Hematopoietic multipotent progenitor cell treated with erythropoietin and hydrocortisone succinate and interleukin-3 and kit ligand, for 4 days (in vitro differentiated cells): ENCODE measurements around the gene CX3CL1.
"Not testable (repeated sequence)": the region's sequence is repeated elsewhere in the genome, so short reads cannot be mapped to it uniquely, and the experiment has no call there.

Source experiments
- DNase-seq: peaks from one replicate; pipeline ENCODE4 v3.0.0-alpha.2; 2015

Gene CX3CL1

DNA sequence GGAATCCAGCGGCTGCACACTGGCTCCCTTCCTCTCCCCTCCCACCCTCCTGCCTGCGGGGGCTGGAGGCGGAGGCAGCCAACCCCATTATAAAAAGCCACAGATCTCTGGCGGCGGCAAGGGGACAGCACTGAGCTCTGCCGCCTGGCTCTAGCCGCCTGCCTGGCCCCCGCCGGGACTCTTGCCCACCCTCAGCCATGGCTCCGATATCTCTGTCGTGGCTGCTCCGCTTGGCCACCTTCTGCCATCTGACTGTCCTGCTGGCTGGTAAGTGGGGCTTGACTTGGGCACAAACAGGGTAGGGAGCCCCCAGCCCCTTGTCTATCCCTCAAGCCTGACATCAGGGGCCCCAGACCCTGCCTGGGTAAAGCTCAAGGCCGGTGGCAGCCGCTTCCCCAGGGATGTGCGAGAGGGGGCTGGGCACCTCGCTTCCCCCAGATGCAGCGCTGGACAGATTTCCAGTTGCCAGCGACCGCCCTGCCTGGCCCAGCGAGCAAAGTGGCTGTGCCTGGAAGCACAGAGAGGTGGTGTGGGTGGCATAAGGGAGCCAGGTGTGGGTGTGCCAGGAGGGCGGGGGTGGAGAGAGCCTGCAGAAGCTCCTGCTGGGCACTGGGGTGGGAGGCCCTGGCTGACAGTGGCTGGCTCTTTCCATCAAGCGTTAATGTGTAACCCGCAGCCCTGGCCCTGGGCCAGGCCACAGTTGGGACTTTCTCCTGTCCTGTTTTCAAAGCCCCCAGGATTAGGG lies at the start of gene CX3CL1:
CX3CL1 (plus strand) TSS at position 119 of the 745 bp plus-strand sequence; CDS start at position 198, 79 bp downstream.
- no peak for DNase-seq

DNA sequence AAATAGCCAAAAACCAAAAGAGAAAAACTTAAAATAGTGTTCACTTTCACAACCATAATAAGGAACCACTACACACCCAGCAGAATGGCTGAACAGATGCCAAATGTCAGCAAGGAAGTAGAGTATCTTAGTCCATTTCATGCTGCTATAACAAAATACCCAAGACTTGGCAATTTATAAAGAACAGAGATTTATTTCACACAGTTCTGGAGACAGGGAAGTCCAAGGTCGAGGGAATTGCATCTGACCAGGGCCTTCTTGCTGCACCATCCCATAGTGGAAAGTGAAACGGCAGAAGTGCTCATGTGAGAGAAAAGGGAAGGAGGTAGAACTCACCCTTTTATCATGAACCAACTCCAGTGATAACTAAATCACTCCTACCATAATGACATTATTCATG lies 47.5 kb upstream of the CX3CL1 start:
- no peak for DNase-seq

DNA sequence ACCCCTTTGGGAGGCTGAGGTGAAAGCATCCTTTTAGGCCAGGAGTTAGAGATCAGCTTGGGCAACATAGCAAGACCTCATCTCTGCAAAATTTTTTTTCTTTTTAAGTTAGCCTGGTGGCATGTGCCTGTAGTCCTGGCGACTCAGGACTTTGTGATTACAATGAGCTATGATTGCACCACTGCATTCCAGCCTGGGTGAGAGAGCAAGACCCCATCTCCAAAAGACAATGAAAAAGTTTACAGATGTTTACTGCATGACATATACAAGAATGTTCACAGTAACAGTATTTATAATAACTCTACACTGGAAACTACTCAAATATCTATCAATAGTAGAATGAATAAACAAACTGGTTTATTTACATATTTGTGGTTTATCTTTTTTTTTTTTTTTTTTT lies 46.8 kb upstream of the CX3CL1 start:
- no peak for DNase-seq

DNA sequence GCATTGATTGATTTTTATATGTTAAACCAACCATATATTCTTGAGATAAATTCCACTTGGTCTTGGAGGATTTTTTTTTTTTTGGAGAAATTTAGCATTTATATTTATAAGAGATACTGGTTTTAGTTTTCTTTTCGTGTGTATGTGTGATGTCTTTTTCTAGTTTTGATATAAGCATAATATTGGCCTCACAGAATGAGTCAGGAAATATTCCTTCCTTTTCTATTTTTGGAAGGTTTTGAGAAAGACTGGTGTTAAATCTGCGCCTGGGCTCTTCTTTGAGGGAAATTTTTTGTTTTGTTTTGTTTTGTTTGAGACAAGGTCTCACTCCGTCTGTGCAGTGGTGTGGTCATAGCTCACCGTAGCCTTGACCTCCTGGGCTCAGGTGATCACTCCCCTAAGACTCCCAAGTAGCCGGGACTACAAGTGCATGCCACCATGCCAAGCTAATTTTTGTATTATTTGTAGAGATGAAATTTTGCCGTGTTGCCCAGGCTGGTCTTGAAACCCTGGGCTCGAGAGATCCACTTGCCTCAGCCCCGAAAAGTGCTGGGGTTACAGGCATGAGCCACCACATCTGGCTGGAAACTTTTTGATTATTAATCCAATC lies 42.5 kb upstream of the CX3CL1 start:
- DNase-seq: no peak

DNA sequence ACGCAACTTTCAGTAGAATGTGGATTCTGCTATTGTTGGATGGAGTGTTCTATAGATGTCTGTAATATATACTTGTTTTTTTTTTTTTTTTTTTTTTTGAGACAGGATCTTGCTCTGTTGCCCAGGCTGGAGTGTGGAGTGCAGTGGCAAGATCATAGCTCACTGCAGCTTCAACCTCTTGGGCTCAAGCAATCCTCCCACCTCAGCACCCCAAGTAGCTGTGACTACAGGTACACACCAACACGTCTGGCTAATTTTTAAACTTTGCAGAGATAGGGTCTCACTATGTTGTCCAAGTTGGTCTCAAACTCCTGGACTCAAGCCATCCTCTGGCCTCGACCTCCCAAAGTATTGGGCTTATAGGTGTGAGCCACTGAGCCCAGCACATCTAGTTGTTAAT lies 40.9 kb upstream of the CX3CL1 start:
- DNase-seq: no peak

DNA sequence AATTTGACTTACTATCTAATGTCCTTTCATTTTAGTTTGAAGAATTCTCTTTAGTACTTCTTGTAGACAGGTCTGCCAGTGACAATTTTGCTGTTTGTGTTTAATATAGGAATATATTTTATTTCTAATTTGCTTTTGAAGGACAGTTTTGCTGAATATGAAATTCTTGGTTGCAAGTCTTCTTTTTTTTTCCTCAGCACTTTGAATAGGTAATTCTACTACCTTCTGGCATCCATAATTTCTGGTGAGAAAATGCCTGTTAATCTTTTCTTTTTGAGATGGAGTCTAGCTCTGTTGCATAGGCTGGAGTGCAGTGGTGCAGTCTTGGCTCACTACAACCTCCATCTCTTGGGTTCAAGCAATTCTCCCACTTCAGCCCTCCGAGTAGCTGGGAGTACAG lies 38.9 kb upstream of the CX3CL1 start:
- no peak for DNase-seq

DNA sequence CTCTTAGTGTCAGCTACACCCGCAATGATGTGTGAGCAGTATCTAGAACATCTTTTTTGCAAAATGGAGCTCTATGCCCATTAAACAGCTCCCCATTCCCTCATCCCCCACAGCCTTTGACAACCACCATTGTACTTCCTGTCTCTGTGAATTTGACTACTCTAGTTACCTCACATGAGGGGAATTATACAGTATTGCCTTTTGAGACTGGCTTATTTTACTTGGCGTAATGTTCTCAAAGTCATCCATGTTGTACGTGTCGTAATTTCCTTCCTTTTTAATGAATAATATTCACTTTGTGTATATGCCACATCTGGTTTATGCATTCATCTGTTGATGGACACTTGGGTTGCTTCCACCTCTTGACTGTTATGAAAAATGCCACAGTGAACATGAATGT lies 36.9 kb upstream of the CX3CL1 start:
- DNase-seq: no peak

DNA sequence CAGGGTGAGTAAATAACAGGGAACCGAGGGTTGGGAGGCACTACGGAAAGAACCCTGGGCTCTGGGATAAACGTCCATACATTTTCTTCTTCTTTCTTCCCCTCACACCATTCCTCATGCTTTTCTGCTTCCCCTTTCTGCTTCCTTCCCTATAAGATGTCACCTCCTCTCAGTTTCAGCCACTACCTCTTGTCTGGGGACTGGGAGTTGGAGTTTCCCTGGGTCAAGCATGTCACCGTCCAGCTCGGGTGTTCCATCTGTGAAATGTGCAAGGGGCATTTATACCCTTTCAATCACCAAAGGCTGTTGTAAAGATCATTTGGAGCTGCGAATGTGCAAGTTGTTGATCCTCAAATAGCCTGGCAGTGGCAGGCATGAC lies 31.2 kb upstream of the CX3CL1 start:
- no peak for DNase-seq

DNA sequence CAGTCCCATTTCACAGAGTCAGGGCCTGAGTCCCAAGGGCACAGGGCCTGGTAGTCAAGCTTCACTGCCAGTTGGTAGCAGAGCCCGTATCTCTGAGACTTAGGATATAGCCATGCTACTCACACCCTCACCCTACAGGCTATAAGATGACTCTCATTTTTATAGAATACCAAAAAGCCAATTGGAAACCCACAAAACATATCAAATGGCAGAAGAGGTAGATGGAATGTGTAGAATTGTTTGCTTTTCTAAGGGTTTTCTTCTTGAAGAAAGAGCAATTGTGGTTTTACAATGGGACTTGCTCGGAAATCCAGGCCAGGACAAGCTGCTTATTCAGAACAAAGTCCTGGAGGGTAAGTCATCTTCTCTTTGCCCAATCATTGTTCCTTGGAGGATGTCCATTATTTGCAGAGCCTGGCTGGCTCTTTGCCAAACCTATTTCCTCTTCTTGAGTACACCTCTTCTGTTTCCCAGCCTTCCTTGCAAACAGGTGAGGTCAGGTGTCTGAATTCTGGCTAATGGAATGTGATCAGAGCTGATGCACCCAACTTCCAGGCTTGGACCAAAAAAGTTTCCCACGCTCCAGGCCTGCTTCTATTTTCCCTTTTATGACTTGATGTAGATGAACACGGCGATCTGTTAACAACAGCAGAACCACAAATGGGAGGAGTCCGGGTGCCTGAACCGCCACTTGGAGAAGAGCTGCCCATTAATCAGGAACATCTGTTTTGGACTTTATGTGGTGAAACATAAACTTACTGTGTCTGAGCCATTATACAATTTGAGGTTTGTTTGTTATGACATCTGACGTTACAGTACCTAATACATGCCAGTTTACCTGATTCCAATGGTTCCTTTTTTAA lies 30.6 kb upstream of the CX3CL1 start:
- peak; percentile 69 for DNase-seq

DNA sequence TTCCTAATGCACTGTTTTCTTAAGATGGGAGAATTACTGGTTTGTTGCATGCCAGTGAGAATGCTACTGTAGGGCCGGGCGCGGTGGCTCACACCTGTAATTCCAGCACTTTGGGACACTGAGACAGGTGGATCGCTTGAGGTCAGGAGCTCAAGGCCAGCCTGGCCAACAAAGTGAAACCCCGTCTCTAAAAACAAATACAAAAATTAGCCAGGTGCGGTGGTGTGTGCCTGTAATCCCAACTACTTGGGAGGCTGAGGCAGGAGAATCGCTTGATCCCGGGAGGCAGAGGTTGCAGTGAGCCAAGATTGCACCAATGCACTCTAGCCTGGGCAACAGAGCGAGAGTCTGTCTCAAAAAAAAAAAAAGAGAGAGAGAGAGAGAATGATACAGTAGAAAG lies 29.7 kb upstream of the CX3CL1 start:
- not testable (repeated sequence) for DNase-seq

DNA sequence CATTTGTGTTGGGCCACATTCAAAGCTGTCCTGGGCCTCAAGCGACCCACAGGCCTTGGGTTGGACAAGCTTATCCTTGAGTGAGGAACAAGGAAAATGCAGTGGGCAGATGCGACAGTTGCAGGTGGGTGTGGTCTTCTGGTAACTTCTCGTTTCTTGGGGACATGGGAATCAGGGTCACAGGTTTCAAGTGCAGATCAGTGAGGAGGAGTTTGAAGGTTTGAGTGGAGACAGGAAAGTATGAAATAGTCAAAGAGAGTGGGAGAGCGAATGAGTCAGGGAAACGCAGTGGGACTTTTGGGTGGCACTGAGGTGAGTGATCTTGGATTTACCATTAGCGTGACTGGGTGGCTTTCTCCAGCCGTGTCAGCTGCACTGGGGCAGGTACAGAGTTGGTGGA lies 29.1 kb upstream of the CX3CL1 start:
- DNase-seq: peak; percentile 10

DNA sequence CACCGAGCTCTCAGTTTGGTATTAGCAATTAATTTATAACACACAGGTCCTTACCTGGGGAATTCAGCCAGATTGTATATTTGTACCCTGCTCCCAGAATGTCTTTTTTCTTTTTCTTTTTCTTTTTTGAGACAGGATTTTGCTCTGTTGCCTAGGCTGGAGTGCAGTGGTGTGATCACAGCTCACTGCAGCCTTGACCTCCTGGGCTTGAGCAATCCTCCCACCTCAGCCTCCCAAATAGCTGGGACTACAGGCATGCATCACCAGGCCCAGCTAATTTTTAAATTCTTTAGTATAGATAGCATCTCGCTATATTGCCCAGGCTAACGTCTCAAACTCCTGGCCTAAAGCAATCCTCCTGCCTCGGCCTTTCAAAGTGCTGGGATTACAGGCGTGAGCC lies 28.2 kb upstream of the CX3CL1 start:
- DNase-seq: not testable (repeated sequence)

DNA sequence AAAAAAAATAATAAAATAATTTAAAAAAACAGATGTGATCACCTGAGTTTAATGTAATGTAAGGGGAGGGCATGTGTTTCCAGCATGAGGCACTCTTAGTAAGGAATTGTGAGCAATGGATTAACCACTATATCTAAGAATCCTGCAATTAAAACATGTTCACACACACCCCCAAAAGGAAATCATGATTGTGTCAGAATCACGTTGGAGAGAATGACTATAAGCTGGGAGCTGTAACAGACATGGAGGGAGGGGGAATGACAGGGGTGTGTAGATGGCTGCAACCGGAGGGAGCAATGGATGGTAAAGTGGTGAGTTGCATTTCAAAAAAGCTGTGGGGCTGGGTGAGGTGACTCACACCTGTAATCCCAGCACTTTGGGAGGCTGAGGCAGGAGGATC lies 27.3 kb upstream of the CX3CL1 start:
- no peak for DNase-seq

DNA sequence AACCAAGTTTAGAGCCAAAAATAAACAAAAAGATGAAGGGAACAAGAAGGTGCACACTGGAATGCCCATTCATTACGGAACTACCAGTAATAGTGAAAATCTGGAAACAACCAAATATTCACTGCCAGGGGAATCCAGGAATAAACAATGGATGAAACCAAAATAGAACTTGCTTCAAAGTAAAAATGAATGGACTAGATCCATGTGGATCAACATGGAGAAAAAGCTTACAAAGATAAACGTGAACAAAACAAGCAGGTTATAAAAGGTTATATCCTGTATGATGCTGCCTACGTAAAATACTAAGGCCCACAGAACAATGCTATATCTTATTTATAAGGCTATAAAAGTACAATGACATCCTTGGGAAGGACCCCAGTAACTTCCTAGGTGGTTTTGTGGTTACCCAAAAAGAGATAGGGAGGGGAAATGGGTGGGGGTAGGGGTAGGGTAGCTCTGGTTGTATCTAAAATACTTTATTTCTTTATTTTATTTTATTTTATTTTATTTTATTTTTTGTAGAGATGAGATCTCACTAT lies 26.6 kb upstream of the CX3CL1 start:
- DNase-seq: no peak

DNA sequence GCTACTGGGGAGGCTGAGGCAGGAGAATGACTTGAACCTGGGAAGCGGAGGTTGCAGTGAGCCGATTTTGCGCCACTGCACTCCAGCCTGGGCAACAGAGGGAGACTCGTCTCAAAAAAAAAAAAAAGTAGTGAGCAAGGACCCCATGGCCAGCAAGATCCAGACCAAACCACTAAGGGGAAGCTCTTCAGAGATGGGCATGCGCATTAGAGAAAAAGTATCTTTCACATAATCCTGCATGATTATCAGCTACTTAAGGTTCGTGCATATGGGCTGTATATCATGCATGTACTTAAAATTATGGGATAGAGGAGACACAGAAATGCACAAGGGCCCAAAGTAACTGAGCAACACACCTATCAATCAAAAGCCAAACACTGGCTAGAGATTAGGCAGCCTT lies 24.4 kb upstream of the CX3CL1 start:
- DNase-seq: no peak

DNA sequence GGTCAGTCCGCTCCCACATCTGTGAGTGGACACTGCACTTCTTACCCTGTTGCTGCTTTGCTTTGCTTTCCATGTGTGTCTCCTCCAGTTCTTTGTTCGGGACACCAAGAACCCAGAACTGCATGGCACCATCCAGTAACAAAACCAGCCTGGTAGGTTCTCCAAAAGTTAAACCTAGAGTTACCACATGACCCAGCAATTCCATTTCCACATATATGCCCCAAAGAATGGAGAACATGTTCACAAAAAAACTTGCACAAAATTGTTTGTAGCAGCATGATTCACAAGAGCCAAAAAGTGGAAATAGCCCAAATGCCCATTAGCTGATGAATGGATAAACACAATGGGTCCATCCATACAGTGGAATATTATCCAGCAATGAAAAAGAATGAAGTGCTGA lies 24.0 kb upstream of the CX3CL1 start:
- no peak for DNase-seq

DNA sequence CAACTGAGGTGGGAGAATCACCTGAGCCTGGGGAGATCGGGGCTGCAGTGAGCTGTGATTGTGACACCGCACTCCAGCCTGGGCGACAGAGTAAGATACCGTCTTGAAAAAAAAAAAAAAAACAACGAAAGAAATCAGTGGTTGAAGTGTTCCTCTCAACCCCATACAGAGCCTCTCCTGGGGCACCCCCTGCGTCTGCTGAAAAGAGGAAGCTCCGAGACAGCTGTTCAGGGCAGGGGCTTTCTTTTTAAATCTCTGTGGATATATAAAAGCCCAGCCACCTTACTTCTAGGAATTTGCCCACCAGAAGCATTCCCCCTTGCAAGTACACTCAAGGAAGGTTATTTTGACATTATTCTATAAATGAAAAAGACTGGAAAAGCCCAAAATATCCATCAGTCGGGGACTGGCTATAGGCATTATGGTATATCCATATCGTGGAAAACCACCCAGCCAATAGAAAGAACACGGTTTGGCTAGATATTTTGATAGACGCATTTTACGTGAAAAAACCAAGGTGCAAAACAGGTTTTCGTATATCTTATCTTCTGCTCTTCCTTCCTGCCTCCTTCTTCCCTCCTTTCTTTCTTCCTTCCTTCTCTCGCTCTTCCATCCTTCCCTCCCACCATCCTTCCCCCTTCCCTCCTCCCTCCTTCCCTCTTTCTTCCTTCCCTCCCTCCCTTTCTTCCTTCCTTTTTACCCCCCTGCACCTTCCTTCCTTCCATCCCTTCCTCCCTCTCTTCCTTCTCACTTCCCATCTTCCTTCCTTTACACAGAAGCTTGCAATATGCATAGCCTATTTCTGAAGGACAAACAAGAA lies 22.9 kb upstream of the CX3CL1 start:
- DNase-seq: peak; percentile 73

DNA sequence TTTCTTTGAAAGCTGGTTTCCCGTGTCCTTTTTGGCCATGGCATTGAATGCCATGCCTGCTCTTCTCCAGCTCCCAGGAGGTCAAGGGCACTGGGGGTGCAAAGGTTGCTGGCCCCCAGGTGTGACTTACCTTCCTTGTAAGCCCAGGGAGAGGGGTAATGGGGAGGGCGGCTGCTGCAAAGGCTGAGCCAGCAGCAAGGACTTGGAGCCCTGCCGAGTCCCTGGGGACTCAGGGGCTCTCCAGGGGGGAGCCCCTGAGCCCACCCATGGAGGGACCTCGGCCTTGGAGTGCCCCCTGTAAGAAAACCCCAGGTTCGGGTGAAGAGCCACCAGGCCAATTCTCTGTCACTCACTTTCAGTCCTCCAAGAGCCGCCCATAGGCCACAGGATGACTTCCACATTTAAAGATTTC lies 19.6 kb upstream of the CX3CL1 start:
- DNase-seq: no peak

DNA sequence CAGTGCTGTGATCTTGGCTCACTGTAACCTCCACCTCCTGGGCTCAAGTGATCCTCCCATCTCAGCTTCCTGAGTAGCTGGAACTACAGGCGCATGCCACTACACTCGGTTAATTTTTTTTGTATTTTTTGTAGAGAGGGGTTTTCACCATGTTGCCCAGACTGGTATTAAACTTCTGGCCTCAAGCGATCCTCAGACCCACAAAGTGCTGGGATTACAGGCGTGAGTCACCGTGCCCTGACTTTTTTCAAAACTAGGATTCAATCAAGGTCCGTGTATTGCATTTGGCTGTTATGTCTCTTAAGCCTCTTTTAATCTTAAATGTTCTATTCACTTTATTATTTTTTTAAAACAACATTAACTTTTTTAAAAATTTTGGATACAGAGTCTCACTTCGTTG lies 18.0 kb upstream of the CX3CL1 start:
- no peak for DNase-seq

DNA sequence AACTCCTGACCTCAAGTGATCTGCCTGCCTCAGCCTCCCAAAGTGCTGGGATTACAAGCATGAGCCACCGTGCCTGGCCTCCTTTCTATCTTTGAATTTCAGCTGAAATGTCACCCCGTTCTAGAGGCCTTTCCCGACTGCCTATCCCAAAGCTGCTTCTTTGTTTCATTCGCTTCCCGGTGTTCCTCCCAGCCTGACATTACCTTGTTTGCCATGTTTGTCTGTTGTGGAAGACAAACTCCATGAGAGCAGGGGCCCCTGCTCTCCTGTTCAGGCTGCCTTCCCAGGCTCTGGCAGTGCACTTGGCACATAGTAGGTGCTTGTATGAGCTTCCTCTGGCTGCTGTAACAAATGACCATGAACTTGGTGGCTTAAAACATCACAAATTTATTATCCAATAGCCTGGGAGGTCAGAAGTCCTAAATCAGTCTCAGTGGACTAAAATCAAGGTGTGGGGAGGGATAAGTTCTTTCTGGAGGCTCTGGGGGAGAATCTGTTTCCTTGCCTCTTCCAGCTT lies 16.3 kb upstream of the CX3CL1 start:
- DNase-seq: no peak

DNA sequence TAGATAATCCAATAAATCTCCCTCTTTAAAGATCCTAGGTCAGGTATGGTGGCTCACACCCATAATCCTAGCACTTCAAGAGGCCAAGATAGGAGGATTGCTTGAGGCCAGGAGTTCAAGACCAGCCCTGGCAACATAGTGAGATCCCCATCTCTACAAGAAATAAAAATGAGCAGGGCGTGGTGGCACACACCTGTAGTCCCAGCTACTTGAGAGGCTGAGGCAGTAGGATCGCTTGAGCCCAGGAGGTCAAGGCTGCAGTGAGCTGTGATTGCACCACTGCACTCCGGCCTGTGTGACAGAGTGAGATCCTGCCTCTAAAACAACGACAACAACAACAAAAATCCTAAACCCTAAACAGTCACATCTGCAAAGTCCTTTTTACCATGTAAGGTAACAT lies 15.7 kb upstream of the CX3CL1 start:
- DNase-seq: no peak

DNA sequence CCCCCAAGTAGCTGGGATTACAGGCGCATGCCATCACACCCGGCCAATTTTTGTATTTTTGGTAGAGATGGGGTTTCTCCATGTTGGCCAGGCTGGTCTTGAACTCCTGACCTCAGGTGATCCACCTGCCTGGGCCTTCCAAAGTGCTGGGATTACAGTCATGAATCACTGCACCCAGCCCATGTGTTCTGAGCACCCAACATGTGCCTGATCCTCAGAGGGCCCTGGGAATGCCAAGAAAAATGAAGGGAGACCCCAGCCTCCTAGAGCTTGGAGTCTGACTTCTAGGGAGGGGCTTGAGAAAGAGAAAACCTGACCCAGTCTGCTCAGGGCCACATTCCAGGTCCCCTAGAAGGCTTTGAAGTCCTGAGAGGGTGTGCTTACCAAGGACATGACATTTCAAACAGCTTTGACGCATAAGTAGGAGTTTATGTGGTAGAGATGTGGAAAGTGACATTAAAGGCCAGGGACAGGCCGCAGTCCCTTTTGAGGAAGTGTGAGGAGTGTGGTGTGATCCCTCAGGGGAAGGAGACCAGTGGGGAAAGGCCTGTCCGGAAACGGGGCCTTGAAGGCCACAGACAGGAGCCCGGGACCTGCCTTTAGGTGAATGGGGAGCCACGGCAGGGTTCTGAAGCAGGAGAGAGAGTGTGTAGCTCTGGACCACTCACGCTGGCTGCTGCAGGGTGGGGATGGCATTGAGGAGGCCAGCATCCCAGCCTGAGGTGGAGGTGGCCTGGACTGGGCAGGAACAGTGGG lies 14.8 kb upstream of the CX3CL1 start:
- DNase-seq: no peak
